Measurements from ENCODE around the gene LHFPL2. TPM values are rescaled to one million over a fixed set of nuclear protein-coding genes. Genes with fewer than 3 reads are reported as not detected.

The LHFPL2 gene
- total and polyA plus RNA-seq, 2 donors (not counting 1 experiment from before 2014, with no cell fraction given): 3.8 to 35.5 TPM

DNA sequence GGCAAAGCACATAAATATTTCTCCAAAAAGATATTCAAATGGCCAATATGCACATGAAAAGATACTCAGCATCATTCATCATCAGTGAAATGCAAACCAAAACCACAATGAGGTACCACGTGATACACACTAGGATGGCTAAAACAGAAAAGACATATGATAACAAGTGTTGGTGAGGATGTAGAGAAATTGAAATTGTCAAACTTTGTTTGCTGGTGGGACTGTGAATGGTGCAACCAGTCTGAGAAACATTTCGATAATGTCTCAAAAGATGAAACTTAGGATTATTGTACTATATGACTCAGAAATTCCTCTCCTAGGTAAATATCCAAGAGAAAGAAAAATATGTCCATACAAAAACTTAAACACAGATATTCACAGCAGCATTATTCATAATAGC lies 8.6 kb upstream of the LHFPL2 start:
- no CpG with 5 or more reads among the region's 2 CpGs for WGBS (ENCODE audit: insufficient coverage)
- Histone ChIP-seq H3K4me3 (ENCODE audit: control extremely low read depth in 1 of 5, extremely low read depth in 1 of 5, insufficient read depth in 1 of 5, low read depth in 2 of 5, low read length in 4 of 5) (no peak overlapping the region), H3K27ac (ENCODE audit: low read length in 2 of 2) (no peak overlapping the region), H3K79me2 (ENCODE audit: control insufficient read depth, insufficient read depth, low read length) (no peaks in the 10 kb centered on the region), H4K20me1 (ENCODE audit: control insufficient read depth, insufficient read depth, low read length, poor library complexity, severe bottlenecking) (no peaks in the 10 kb centered on the region), H3K27me3 (replicated peaks in 1 of 4; ENCODE audit: control extremely low read depth in 1 of 4, control insufficient read depth in 3 of 4, insufficient read depth in 4 of 4, low read length in 3 of 4) (no peaks in the 10 kb centered on the region), H3K36me3 (replicated peaks in 1 of 2; ENCODE audit: control extremely low read depth in 1 of 2, control insufficient read depth in 1 of 2, extremely low read depth in 1 of 2, insufficient read depth in 2 of 2, low read length in 1 of 2) (no peaks in the 10 kb centered on the region), H3K4me2 (replicated peaks; ENCODE audit: low read depth, low read length, poor library complexity, severe bottlenecking) (no peak overlapping the region), H3K4me1 (ENCODE audit: control insufficient read depth in 2 of 2, insufficient read depth in 2 of 2, low read length in 2 of 2) (no peaks in the 10 kb centered on the region), H2AFZ (ENCODE audit: insufficient read depth, low read depth, low read length, poor library complexity, severe bottlenecking) (no peak overlapping the region), H3K9me3 (ENCODE audit: control extremely low read depth in 1 of 3, control insufficient read depth in 2 of 3, insufficient read depth in 1 of 3, low read length in 2 of 3) (no peaks in the 10 kb centered on the region), H3K9ac (ENCODE audit: low read length) (no peak overlapping the region)
- CTCF ChIA-PET: no interaction called here
- no peak overlapping the region for H3K4me3 Mint-ChIP-seq
- ATAC-seq (ENCODE audit: low read depth) (no peak), DNase-seq (no peak)
- H3K4me1 Mint-ChIP-seq: peaks cover 2% of the 10 kb centered on the region
- POLR2A ChIA-PET: interaction anchor here (0.6 kb wide), 1 partner anchor 16 kb away, joined by 4 read pairs; no protein-coding TSS in a partner anchor
- intact Hi-C loops (cut with micrococcal nuclease): no loop called here
- no peaks in the 10 kb centered on the region for H3K27me3 Mint-ChIP-seq
- TF ChIP-seq EZH2 (IDR thresholded peaks at IDR 0.05; ENCODE audit: borderline replicate concordance, insufficient read depth, low read depth, low read length, poor library complexity, severe bottlenecking): no peak
- TF ChIP-seq CTCF (IDR thresholded peaks at IDR 0.05): no peak
- H3K9me3 Mint-ChIP-seq (ENCODE audit: insufficient read depth): no peaks in the 10 kb centered on the region
- H3K27ac Mint-ChIP-seq: no peak overlapping the region

DNA sequence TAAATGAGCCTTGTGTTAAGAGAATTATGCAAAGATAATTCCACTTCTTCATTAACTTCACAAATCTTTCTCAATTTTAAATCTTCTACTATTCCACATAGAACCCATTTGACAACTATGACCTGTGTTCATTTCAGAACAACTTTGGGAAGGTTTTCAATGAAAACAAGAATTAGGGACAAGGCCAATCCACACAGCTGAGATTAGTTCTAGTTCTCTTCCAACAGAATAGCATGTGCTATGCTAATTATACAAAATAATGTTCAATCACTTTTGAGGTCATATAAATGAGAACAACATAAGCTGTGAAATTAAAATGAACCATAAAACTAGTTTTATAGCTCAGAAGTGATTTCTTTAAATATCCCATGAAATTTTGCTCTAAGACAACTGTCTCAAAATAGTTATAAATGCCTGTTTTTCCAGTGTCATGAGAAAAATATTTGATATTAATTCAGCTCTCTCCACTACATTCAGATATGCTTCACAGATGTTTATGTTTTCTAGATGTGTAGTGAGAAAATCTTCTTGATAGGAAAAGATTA lies 7.2 kb upstream of the LHFPL2 start:
- TF ChIP-seq CTCF (IDR thresholded peaks at IDR 0.05) (no peak), EZH2 (IDR thresholded peaks at IDR 0.05; ENCODE audit: borderline replicate concordance, insufficient read depth, low read depth, low read length, poor library complexity, severe bottlenecking) (no peak)
- ChIA-PET CTCF (no interaction called here), POLR2A (no interaction called here)
- ATAC-seq (ENCODE audit: low read depth) (no peak), DNase-seq (no peak)
- Mint-ChIP-seq H3K9me3 (ENCODE audit: insufficient read depth) (no peaks in the 10 kb centered on the region), H3K4me1 (no peaks in the 10 kb centered on the region), H3K4me3 (no peak overlapping the region), H3K27me3 (no peaks in the 10 kb centered on the region), H3K27ac (no peak overlapping the region)
- no peaks in the 10 kb centered on the region for H3K9me3 ChIP-seq (ENCODE audit: control extremely low read depth in 1 of 3, control insufficient read depth in 2 of 3, insufficient read depth in 1 of 3, low read length in 2 of 3)
- H3K4me1 ChIP-seq (ENCODE audit: control insufficient read depth in 2 of 2, insufficient read depth in 2 of 2, low read length in 2 of 2): no peaks in the 10 kb centered on the region
- H3K27me3 ChIP-seq (replicated peaks in 1 of 4; ENCODE audit: control extremely low read depth in 1 of 4, control insufficient read depth in 3 of 4, insufficient read depth in 4 of 4, low read length in 3 of 4): no peaks in the 10 kb centered on the region
- H3K79me2 ChIP-seq (ENCODE audit: control insufficient read depth, insufficient read depth, low read length): no peaks in the 10 kb centered on the region
- intact Hi-C loops (cut with micrococcal nuclease): no loop called here
- H4K20me1 ChIP-seq (ENCODE audit: control insufficient read depth, insufficient read depth, low read length, poor library complexity, severe bottlenecking): no peaks in the 10 kb centered on the region
- H3K9ac ChIP-seq (ENCODE audit: low read length): no peak overlapping the region
- no peak overlapping the region for H3K4me2 ChIP-seq (replicated peaks; ENCODE audit: low read depth, low read length, poor library complexity, severe bottlenecking)
- no peak overlapping the region for H2AFZ ChIP-seq (ENCODE audit: insufficient read depth, low read depth, low read length, poor library complexity, severe bottlenecking)
- no peak overlapping the region for H3K4me3 ChIP-seq (ENCODE audit: control extremely low read depth in 1 of 5, extremely low read depth in 1 of 5, insufficient read depth in 1 of 5, low read depth in 2 of 5, low read length in 4 of 5)
- H3K27ac ChIP-seq (ENCODE audit: low read length in 2 of 2): no peak overlapping the region
- no peaks in the 10 kb centered on the region for H3K36me3 ChIP-seq (replicated peaks in 1 of 2; ENCODE audit: control extremely low read depth in 1 of 2, control insufficient read depth in 1 of 2, extremely low read depth in 1 of 2, insufficient read depth in 2 of 2, low read length in 1 of 2)
